GM19463 (cell line): ENCODE results near the gene METTL25B.

Experiments used
- ATAC-seq: cut with Tn5 transposase; IDR thresholded peaks from one replicate; pipeline ENCODE4 v1.9.1; 2021; ENCODE audit warnings: mild to moderate bottlenecking, moderate library complexity; ENCODE audit not compliant: unreplicated experiment

The METTL25B gene

DNA sequence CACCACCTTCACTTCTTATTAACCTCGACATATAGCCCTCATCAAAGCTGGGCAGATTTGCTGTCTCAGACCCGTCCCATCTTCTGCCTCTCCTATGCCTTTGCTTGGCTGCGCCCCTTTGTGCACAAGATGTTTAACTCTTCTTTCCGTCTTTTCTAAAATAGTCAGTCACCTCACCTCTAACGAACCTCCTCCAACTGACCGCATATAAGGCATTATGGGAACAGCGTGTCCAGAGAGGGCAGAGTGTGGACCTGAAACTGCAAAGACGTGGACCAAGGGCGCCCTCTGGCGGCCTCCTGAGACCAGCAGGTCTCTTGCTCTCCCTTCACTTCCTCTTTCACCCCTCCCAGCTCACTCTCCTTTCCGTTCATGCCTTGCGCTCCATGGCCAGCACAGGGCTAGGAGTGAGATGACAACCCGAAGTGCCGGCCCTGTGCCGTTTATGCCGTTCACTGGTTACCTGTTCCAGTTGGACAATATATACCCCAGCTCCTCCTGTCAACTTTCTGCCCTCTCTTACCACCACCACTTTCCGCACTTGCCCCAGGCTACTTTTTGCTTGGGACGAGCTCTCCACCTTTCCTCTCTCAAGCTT, 2.5 kb upstream of the METTL25B start:
- no peak for ATAC-seq

GRCh38 chr1:156726549-156727226, 1.6 kb upstream of the METTL25B start:
- no peak for ATAC-seq

DNA sequence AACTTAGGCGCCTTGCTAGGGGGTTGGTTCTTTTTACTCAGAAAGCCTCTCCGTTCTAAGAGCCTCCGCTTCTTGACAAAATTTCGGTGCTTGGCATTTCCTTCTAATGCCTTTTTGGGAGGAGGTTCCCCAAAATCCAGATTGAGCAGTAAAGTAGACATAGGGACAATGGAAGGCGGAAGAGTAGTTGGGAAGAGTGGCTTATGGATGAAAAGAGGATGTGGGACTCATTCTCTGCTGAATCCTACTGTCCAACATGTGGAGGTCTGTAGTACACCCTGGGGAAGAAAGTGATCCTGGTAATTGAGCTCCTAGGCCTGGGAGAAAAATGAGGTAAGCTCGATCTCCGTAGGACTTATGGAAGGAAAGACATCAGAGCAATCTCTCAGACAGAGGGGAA, 777 bp upstream of the METTL25B start:
- ATAC-seq, result no peak

- peak; percentile 90 for ATAC-seq
Observed at GRCh38 chr1:156728599-156729462, 562 bp downstream of the METTL25B start, which contains the start of gene ISG20L2. Gene ISG20L2, minus strand, starts transcription at chr1:156728766. Its CDS starts 1,114 bp downstream, at chr1:156727652.

- ATAC-seq, result no peak
Observed at GRCh38 chr1:156733989-156734584, 5.8 kb downstream of the METTL25B start.

- ATAC-seq, result no peak
Observed at GRCh38 chr1:156738407-156738806, 10.1 kb downstream of the METTL25B start.

- no peak for ATAC-seq
Observed at GRCh38 chr1:156738916-156739315, 10.6 kb downstream of the METTL25B start.

GRCh38 chr1:156740237-156740740, 12.0 kb downstream of the METTL25B start:
- no peak for ATAC-seq

- peak; percentile 89 for ATAC-seq
Observed at GRCh38 chr1:156740741-156741480, 12.6 kb downstream of the METTL25B start, which contains the start of gene MRPL24. Gene MRPL24, minus strand, starts transcription at chr1:156741088. Its CDS starts 2,384 bp downstream, at chr1:156738704.

DNA sequence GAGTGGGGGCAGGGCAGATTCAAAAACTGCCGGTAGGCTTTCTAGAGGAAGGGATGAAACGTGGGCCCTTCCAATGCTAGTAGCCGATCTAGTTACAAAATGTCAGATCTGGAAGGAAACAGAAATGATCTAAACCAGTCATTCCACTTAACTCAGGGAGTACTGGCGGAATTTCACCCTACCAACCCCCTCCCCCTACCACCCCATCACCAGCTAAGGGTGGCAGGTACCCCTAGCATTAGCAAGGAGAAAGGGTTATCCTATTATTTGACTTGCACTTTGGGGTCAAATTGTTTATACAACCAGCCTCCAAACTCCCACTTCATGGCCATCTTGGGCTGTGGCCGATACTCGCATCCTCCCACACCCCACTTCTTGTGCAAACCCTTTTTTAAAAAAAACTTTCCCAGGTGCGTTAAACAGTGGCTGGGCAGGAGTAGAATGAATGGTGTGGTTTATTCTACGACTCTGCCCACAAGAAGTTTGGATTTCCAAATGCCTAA, 13.3 kb downstream of the METTL25B start:
- ATAC-seq, result no peak

GRCh38 chr1:156742017-156742416, 13.7 kb downstream of the METTL25B start:
- no peak for ATAC-seq

DNA sequence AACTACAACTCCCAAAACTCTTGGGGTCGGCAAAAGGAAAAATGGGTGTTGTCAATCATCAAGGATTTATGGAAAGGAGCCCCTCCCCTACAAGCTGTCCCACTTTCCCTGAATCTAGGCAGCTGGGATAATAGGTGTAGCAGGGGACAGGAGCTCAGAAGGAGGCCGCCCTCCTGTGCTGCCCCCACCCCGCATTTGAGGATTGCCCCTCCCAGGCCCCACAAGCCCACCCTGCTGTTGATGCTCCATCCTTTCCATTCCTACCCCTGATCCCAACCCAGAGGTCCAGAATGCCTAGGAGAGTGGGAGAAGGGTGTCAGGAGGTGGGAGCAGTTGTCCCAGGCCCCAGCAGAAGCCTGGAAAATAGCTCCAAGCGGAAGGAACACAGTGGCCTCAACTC, 14.5 kb downstream of the METTL25B start:
- no peak for ATAC-seq

DNA sequence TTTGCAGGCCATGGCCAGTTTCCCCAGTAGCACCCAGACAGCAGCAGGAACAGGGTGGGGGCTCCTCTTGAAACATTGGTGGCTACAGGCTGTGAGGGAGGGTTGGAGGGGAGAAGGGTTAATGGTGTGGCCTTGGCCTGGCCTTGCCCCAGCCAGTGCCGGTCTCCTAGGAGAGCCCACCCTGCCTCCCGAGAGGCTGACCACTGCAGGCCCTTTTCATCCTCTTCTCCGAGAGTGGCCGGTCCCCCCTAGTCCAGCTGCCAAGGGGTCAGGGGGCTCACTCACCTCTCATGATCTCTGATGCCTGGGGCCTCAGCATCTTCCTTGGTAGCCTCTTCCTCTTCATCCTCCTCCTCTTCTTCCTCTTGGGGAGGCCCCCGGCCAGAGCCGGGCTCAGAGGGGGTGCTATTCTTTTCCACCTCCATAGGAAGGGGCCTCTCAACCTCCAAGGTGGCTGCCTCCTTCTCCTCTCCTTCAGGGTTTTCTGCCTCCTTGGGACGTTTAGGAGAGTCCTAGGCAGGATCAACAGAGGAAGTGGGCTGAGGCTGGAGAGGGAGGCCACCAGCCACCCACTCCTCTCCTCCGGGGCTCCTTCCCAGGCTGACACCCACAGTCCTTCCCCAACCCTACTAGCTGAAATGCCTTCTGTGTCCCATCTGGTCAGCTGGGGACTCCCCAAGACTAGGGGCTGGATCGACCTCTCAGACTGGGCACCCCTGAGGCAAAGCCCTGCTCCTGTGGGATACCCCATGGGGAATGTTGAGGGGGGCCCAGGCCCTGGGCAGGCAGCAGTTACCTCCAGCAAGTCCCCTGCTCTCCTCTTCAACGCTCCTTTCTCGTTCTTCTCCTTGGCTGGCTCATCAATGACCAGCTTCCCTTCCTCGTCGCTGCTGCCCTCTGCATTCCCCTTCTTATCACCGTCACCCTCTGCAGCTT, 15.4 kb downstream of the METTL25B start:
- ATAC-seq, result no peak

DNA sequence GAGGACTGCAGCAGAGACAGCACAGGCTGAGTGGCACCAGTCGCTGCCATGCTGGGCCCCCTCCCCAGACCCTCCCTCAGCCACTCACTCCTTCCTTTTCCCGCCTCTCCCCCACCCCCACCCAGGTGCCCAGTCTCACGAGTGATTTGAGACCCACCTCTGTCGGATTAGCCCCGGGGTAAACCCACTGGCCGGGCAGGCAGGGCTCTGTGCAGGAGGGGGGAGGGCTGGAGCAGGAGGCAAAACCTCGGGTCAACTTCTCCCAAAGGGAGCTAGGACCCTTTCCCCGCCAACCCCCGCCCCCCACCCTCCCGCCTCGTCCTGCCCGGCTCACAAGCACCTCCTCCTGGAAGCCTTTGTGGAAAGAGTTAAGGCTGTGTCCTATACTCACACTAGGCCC, 16.1 kb downstream of the METTL25B start:
- no peak for ATAC-seq

DNA sequence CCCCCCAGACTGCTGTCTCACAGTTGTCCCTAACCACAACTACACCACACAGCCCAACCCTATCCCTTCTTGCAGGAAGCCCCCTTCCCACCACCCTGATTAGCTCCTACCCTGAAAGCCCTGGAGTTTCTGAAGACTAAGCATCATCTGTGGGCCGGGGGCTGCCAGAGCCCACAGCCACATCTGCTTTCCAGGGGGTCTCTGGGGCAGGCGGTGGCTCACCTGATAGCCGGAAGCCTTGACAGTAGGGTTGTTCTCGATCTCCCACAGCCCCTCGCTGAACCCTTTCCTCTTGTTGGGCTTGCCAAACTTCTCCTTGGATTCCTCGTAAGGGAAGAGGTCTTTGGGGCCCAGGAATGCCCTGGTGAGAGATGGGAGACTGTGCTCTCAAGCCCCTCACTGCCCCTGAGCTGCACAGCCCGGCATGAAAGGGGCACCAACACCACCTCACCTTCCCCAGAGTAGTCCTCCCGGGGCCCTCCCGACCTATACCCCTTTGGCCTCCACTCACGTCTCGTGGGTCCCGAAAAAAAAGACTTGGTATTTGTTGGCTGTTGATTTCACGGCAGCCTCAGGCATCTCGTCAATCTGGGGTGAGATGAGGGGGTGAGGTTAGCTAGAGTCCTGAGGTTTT, 16.6 kb downstream of the METTL25B start:
- no peak for ATAC-seq

DNA sequence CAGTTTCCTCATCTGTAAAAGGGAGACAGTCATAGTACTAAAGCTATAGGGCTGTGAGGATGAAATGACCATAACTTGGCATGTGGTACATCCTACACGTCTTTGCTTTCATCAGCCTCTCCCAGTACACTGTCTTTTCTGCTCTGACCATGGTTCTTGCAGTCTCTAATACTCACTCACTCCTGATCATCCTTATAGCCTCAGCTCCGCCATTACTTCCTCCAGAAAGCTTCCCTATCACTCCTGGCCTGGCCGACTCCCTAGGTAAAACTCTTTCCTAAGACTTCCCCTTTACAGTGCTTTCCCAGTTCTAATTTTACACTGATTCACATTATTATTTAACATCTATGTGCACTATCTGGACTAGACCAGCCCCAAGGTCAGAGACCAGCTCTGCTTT, 17.6 kb downstream of the METTL25B start:
- no peak for ATAC-seq

- no peak for ATAC-seq
Observed at GRCh38 chr1:156746406-156746727, 18.1 kb downstream of the METTL25B start.

GRCh38 chr1:156746728-156747631, 18.7 kb downstream of the METTL25B start:
- ATAC-seq, result no peak
